Activated naive CD4-positive, alpha-beta T cell treated with anti-CD3 and anti-CD28 coated beads, Interleukin-2, amount 50 U/mL, for 72 hours (primary cell): ENCODE data around the gene IRGC. TPM values are rescaled to one million over a fixed set of nuclear protein-coding genes. Genes with fewer than 3 reads are reported as not detected.
A peak's percentile ranks its signal among the peaks of the same experiment; 100 is the strongest.
"Not testable (repeated sequence)": the region's sequence is repeated elsewhere in the genome, so short reads cannot be mapped to it uniquely, and the experiment has no call there.

Experiments used
- ATAC-seq, 2 donors: fragments of 150-1000 bp; cut with Tn5 transposase; 2 replicates each; pipeline ENCODE4 v1.10.0; 2021; ENCODE audit warnings: mild to moderate bottlenecking in 2 of 2, moderate library complexity in 2 of 2
- DNase-seq, 2 donors: peaks; one replicate each; pipeline ENCODE4 v3.0.0; 2021 to 2022; ENCODE audit warnings: low spot score in 2 of 2
- H3K27ac Mint-ChIP-seq, 2 donors: one replicate each; pipeline ENCODE4 v1.8.0; 2022; ENCODE audit warnings: mild to moderate bottlenecking in 2 of 2, mixed read lengths in 2 of 2
- H3K36me3 Mint-ChIP-seq, 2 donors: one replicate each; pipeline ENCODE4 v1.8.0; 2022; ENCODE audit warnings: mixed read lengths in 2 of 2
- H3K9me3 Mint-ChIP-seq, 2 donors: one replicate each; pipeline ENCODE4 v1.8.0; 2022; ENCODE audit warnings: mixed read lengths in 2 of 2
- total RNA-seq, 2 donors: library from RNA; stranded (reverse); gene quantifications; one replicate each; pipeline ENCODE4 v1.2.3, GENCODE V29; 2022

IRGC gene
- total RNA-seq: not detected

- no peaks in the 10 kb centered on the region for H3K9me3 Mint-ChIP-seq
- DNase-seq: no peak
- H3K27ac Mint-ChIP-seq: peak within 1 kb of the TSS in 1 of 2 donors; percentile 12
- H3K36me3 Mint-ChIP-seq: no peaks in the 10 kb centered on the region
- ATAC-seq: no peak
Measured at GRCh38 chr19:43715776-43716175, at the start of gene IRGC. Gene IRGC (plus strand): TSS chr19:43716076. CDS start chr19:43718559, 2,483 bp downstream.

GRCh38 chr19:43667126-43667875 is 48.6 kb upstream of the IRGC start:
- ATAC-seq (no peak), DNase-seq (no peak)
- Mint-ChIP-seq H3K36me3 (peaks cover 5 to 37% of the 10 kb centered on the region in 2 donors), H3K27ac (no peak overlapping the region), H3K9me3 (peaks cover 0 to 4% of the 10 kb centered on the region in 2 donors)

- no peak for DNase-seq
- peaks cover 0 to 4% of the 10 kb centered on the region in 2 donors for H3K9me3 Mint-ChIP-seq
- ATAC-seq: no peak
- peak overlapping the region; percentile 77 to 88 for H3K27ac Mint-ChIP-seq
- peaks cover 5 to 32% of the 10 kb centered on the region in 2 donors for H3K36me3 Mint-ChIP-seq
Measured at GRCh38 chr19:43667876-43668405, 47.9 kb upstream of the IRGC start.

GRCh38 chr19:43668406-43669109 is 47.3 kb upstream of the IRGC start:
- H3K9me3 Mint-ChIP-seq: peaks cover 0 to 4% of the 10 kb centered on the region in 2 donors
- peaks cover 5 to 31% of the 10 kb centered on the region in 2 donors for H3K36me3 Mint-ChIP-seq
- ATAC-seq: peak; percentile 85 to 92
- peak overlapping the region; percentile 56 to 77 for H3K27ac Mint-ChIP-seq
- DNase-seq: peak; percentile 94 to 95

GRCh38 chr19:43672061-43672679 is 43.7 kb upstream of the IRGC start:
- Mint-ChIP-seq H3K36me3 (peaks cover 5 to 12% of the 10 kb centered on the region in 2 donors), H3K27ac (no peak overlapping the region), H3K9me3 (no peaks in the 10 kb centered on the region)
- ATAC-seq (no peak), DNase-seq (no peak)

GRCh38 chr19:43673637-43674036 is 42.2 kb upstream of the IRGC start:
- no peak overlapping the region for H3K27ac Mint-ChIP-seq
- ATAC-seq: no peak
- no peak for DNase-seq
- H3K36me3 Mint-ChIP-seq: no peaks in the 10 kb centered on the region
- H3K9me3 Mint-ChIP-seq: no peaks in the 10 kb centered on the region

- H3K27ac Mint-ChIP-seq: no peak overlapping the region
- no peak for DNase-seq
- ATAC-seq: no peak
- no peaks in the 10 kb centered on the region for H3K9me3 Mint-ChIP-seq
- no peaks in the 10 kb centered on the region for H3K36me3 Mint-ChIP-seq
Measured at GRCh38 chr19:43674183-43674582, 41.7 kb upstream of the IRGC start.

GRCh38 chr19:43674596-43674995 is 41.3 kb upstream of the IRGC start:
- Mint-ChIP-seq H3K27ac (peak overlapping the region in 1 of 2 donors; percentile 68), H3K36me3 (no peaks in the 10 kb centered on the region)
- ATAC-seq: no peak

GRCh38 chr19:43675269-43675879 is 40.5 kb upstream of the IRGC start:
- Mint-ChIP-seq H3K36me3 (no peaks in the 10 kb centered on the region), H3K9me3 (no peaks in the 10 kb centered on the region), H3K27ac (peak overlapping the region; percentile 2 to 68)
- peak; percentile 83 for ATAC-seq
- DNase-seq: no peak

More at GRCh38 chr19:43674596-43674995, 41.3 kb upstream of the IRGC start:
- DNase-seq: no peak
- no peaks in the 10 kb centered on the region for H3K9me3 Mint-ChIP-seq

GRCh38 chr19:43675906-43676305 is 40.0 kb upstream of the IRGC start:
- no peaks in the 10 kb centered on the region for H3K36me3 Mint-ChIP-seq
- peak overlapping the region; percentile 1 to 68 for H3K27ac Mint-ChIP-seq
- ATAC-seq: no peak
- no peak for DNase-seq
- no peaks in the 10 kb centered on the region for H3K9me3 Mint-ChIP-seq

GRCh38 chr19:43678512-43679261 is 37.2 kb upstream of the IRGC start:
- ATAC-seq: no peak
- no peak for DNase-seq
- no peaks in the 10 kb centered on the region for H3K36me3 Mint-ChIP-seq
- H3K27ac Mint-ChIP-seq: no peak overlapping the region
- no peaks in the 10 kb centered on the region for H3K9me3 Mint-ChIP-seq

GRCh38 chr19:43681821-43682220 is 34.1 kb upstream of the IRGC start:
- H3K9me3 Mint-ChIP-seq: no peaks in the 10 kb centered on the region
- ATAC-seq: no peak
- no peaks in the 10 kb centered on the region for H3K36me3 Mint-ChIP-seq
- DNase-seq: no peak
- no peak overlapping the region for H3K27ac Mint-ChIP-seq

- ATAC-seq, H3K9me3 Mint-ChIP-seq, H3K27ac Mint-ChIP-seq, DNase-seq, H3K36me3 Mint-ChIP-seq: not testable (repeated sequence)
Measured at GRCh38 chr19:43682269-43682668, 33.6 kb upstream of the IRGC start.

- ATAC-seq: no peak
- DNase-seq: no peak
- H3K27ac Mint-ChIP-seq: peak overlapping the region in 1 of 2 donors; percentile 64
- no peaks in the 10 kb centered on the region for H3K9me3 Mint-ChIP-seq
- no peaks in the 10 kb centered on the region for H3K36me3 Mint-ChIP-seq
Measured at GRCh38 chr19:43682824-43683661, 32.8 kb upstream of the IRGC start.

- ATAC-seq: no peak
- no peaks in the 10 kb centered on the region for H3K36me3 Mint-ChIP-seq
Measured at GRCh38 chr19:43683905-43684304, 32.0 kb upstream of the IRGC start.

More at GRCh38 chr19:43683905-43684304, 32.0 kb upstream of the IRGC start:
- H3K27ac Mint-ChIP-seq: peak overlapping the region in 1 of 2 donors; percentile 64
- no peak for DNase-seq
- no peaks in the 10 kb centered on the region for H3K9me3 Mint-ChIP-seq
